Measurements from ENCODE around the gene SH2D7.
"Not testable (repeated sequence)": the region's sequence is repeated elsewhere in the genome, so short reads cannot be mapped to it uniquely, and the experiment has no call there.

Gene SH2D7

DNA sequence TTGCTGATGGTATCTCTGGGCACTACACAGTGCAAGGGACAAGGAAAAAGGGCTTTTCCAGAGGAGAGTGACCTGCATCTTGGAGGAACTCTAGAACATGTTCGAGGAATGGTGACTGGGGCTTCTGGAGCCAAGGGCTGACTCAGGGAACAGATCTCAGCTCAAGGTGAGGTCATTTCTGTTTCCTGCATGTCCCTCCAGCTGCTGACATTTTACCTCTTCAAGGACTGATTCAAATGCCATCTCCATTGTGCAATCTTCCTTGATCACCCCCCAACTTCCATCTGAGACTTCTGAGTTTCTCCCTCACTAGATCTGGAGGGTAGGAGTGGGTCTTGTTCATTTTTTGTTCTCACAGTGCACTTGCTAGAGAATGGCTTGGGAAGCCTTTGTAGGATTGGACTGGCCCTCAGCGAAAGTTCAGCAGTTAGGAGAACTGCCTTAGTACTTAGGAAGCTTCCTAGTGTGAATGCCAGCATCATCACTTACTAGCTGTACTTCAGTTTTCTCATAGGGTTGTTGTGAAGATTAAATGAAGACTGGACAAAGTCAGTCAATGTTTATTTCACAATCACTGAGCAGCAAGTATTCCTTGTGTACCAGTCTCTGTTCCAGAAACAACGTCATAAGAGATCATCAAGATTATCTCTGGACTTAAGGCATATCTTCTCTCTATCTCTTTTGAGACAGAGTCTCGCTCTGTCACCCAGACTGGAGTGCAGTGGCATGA is 54.2 kb downstream of the SH2D7 start:
- DNase-seq, result no peak

- DNase-seq, result no peak
Observed at GRCh38 chr15:78147566-78147965, 55.2 kb downstream of the SH2D7 start.

- DNase-seq, result no peak
Observed at GRCh38 chr15:78148392-78149067, 56.2 kb downstream of the SH2D7 start.

DNA sequence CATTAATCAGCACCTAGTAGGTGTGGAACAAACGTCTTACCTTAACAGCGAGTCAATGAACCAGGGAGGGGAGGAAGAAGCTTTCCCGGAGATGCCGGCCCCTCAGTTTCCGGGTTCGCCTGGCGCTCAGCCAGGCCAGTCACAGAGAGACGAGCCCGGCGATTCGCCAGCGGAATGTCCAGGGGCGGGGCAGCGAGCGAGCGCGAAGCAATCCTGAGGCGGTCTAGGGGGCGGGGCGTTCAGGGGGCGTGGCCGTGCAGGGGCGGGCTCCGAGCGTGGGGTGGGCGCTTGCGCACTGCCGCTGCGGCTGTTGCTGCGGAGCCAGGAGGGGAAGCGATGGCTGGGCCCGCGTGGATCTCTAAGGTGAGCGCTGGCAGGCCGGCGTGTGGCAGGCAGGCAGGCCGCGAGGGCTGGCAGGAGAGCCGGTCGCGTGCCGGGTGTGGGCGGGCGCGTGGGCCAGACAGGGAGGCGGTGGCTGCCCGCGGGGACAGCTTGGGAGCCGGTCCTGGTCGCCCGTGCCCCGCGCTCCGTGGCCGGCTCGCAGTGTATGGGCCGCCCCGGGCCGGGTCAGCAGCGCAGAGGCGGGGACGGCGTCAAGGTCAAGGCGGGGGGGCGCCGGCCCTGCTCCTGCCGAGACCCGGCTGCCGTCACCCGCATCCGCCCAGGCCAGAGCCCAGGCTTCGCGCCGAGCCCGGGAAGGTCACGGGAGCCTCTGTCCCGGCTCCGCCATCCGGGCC is 56.9 kb downstream of the SH2D7 start, which contains the start of gene IDH3A:
TSS of gene IDH3A (plus strand) at position 295 of the 737 bp plus-strand sequence. CDS start at position 337, 42 bp downstream.
- peak; percentile 86 for DNase-seq

- peak; percentile 41 for DNase-seq
Observed at GRCh38 chr15:78149805-78150751, 57.7 kb downstream of the SH2D7 start.

DNA sequence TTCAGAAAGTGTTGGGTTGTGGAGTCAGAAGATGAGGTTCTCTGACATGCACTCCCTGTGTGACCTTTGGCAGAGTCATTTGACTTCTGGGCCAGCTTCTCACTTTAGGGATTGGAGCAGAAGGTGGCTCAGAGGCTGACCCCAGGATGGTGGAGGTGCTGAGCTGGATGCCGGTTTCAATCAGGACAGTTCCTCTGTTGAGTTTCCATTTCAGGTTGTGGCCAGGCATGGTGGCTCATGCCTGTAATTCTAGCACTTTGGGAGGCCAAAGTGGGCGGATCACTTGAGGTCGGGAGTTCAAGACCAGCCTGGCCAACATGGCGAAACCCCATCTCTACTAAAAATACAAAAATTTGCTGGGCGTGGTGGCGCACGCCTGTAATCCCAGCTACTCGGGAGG is 58.7 kb downstream of the SH2D7 start:
- not testable (repeated sequence) for DNase-seq
